K562 (cell line): ENCODE data around the gene FAM184B. TPM values are rescaled to one million over a fixed set of nuclear protein-coding genes. Genes with fewer than 3 reads are reported as not detected.

Experiments used
- ATAC-seq: fragments of 200-7000 bp; cut with Tn5 transposase; 3 replicates; pipeline ENCODE4 v1.9.1; 2020; ENCODE audit warnings: moderate library complexity
- BruUV-seq: library from RNA; stranded (reverse); fragments of 400-500 nt; replicated peaks from 2 replicates; lab custom pipeline; 2021; lab: Mats Ljungman, UMichigan
- CTCF ChIA-PET: fragments of 300-600 bp; formaldehyde crosslinking; extraction: SDS; loops from one replicate; lab custom pipeline; 2021; ENCODE audit warnings: low intra/inter-chr PET ratio; lab: Yijun Ruan, JAX
- POLR2A ChIA-PET: fragments of 300-600, 350-650 bp; sonication (Branson Sonifier 250); formaldehyde crosslinking; extraction: SDS; loops from one replicate; lab custom pipeline; 2021; ENCODE audit warnings: antibody characterized with exemption, inconsistent platforms; lab: Yijun Ruan, JAX
- DNase-seq, 4 experiments: peaks; one replicate each; pipeline versions ENCODE4 v3.0.0 to v3.0.0-alpha.2; 2011 to 2018; ENCODE audit warnings: low spot score in 3 of 4, mixed read lengths in 3 of 4; ENCODE audit errors: extremely low read depth in 1 of 4
- FAIRE-seq: peaks from 2 replicates; lab custom pipeline; 2011; peaks lifted over from hg19 to GRCh38; lab: Jason Lieb, UNC
- H2AFZ ChIP-seq: 2 replicates; pipeline ENCODE4 v1.6.0; 2011; ENCODE audit warnings: low read depth, low read length, control low read depth, inconsistent platforms
- H3K27ac ChIP-seq: fragments of 200-600 bp; 3 replicates; pipeline ENCODE4 v1.8.0; 2011; ENCODE audit warnings: low read depth, mild to moderate bottlenecking, control low read depth, inconsistent platforms, low read length, moderate library complexity, mixed read lengths; ENCODE audit errors: extremely low read depth
- H3K27me3 ChIP-seq, 2 experiments: fragments of 300-600 bp in 1 of 2; 2 replicates in 1 of 2; 3 replicates in 1 of 2; pipeline versions ENCODE4 v1.6.0 to v1.8.0; 2011; ENCODE audit warnings: inconsistent platforms in 2 of 2, low read length in 2 of 2, mild to moderate bottlenecking in 1 of 2, mixed read lengths in 1 of 2, moderate library complexity in 1 of 2; ENCODE audit not compliant: control insufficient read depth in 2 of 2, insufficient read depth in 2 of 2
- H3K36me3 ChIP-seq: fragments of 300-600 bp; 3 replicates; pipeline ENCODE4 v1.8.0; 2011; ENCODE audit warnings: mild to moderate bottlenecking, low read length, inconsistent platforms; ENCODE audit not compliant: control insufficient read depth, insufficient read depth
- H3K4me1 ChIP-seq, 2 experiments: fragments of 200-600 bp in 1 of 2; replicated peaks in 1 of 2; 2 replicates in 1 of 2; 3 replicates in 1 of 2; pipeline versions ENCODE4 v1.5.1 to v1.8.0; 2011; ENCODE audit warnings: inconsistent platforms in 2 of 2, low read length in 2 of 2, mild to moderate bottlenecking in 1 of 2, mixed read lengths in 1 of 2, moderate library complexity in 1 of 2; ENCODE audit not compliant: control insufficient read depth in 2 of 2, insufficient read depth in 2 of 2
- H3K4me2 ChIP-seq: 2 replicates; pipeline ENCODE4 v1.6.1; 2011; ENCODE audit warnings: low read length, control low read depth, inconsistent platforms, mixed read lengths; ENCODE audit not compliant: insufficient read depth
- H3K4me3 ChIP-seq: fragments of 200-600 bp; sonication (generic), shearing (Covaris generic); 2 replicates; pipeline ENCODE4 v1.5.1; 2016; ENCODE audit warnings: control low read depth, inconsistent platforms
- H3K79me2 ChIP-seq: fragments of 200-600 bp; 3 replicates; pipeline ENCODE4 v1.8.0; 2011; ENCODE audit warnings: low read length, inconsistent platforms; ENCODE audit not compliant: control insufficient read depth, insufficient read depth
- H3K9ac ChIP-seq, 2 experiments: 2 replicates each; pipeline versions ENCODE4 v1.6.0 to v1.6.1; 2011; ENCODE audit warnings: low read depth in 2 of 2, low read length in 2 of 2, control low read depth in 1 of 2, inconsistent platforms in 1 of 2, mild to moderate bottlenecking in 1 of 2, mixed read lengths in 1 of 2; ENCODE audit not compliant: insufficient read depth in 1 of 2
- H3K9me1 ChIP-seq: one replicate; pipeline ENCODE4 v1.6.0; 2011; ENCODE audit warnings: inconsistent platforms, mild to moderate bottlenecking, low read length, moderate library complexity; ENCODE audit not compliant: control insufficient read depth, insufficient read depth
- H3K9me3 ChIP-seq: replicated peaks from 2 replicates; pipeline ENCODE4 v1.5.1; 2011; ENCODE audit warnings: low read depth, low read length, inconsistent platforms; ENCODE audit not compliant: control insufficient read depth, insufficient read depth
- H4K20me1 ChIP-seq: replicated peaks from 2 replicates; pipeline ENCODE4 v1.6.1; 2011; ENCODE audit warnings: low read length, inconsistent platforms, mixed read lengths; ENCODE audit not compliant: control insufficient read depth, insufficient read depth
- CHD2 ChIP-seq: IDR thresholded peaks from 2 replicates; pipeline ENCODE4 v1.6.1; 2011; ENCODE audit warnings: low read depth, low read length
- FOXM1 ChIP-seq, 2 experiments: fragments of 450-650 bp in 1 of 2; sonication (generic) in 1 of 2; formaldehyde crosslinking in 1 of 2; IDR thresholded peaks; 2 replicates each; pipeline versions ENCODE4 v1.6.1 to v1.9.0; 2017 to 2022; ENCODE audit warnings: low read depth in 2 of 2, mild to moderate bottlenecking in 2 of 2, missing genetic modification reagents in 1 of 2, moderate library complexity in 1 of 2
- JUNB ChIP-seq: fragments of 450-650 bp; formaldehyde crosslinking; conservative IDR thresholded peaks from 2 replicates; pipeline ENCODE4 v1.4.0; 2020; ENCODE audit warnings: mild to moderate bottlenecking
- KAT7 ChIP-seq: sonication (generic); formaldehyde crosslinking; IDR thresholded peaks from 2 replicates; pipeline ENCODE4 v1.8.0; 2022; ENCODE audit warnings: missing genetic modification reagents, mild to moderate bottlenecking, borderline replicate concordance
- MBD1 ChIP-seq: fragments of 250-450 bp; sonication (Bioruptor Pico); IDR thresholded peaks from 2 replicates; pipeline ENCODE4 v1.8.0; 2022; ENCODE audit warnings: inconsistent platforms
- WGBS: fragments of 100-300 bp; shearing (Covaris generic); methylation state at CpG from one replicate; pipeline ENCODE4 v1.1.6; 2016; ENCODE audit warnings: low coverage, mixed read lengths; ENCODE audit not compliant: insufficient coverage; ENCODE audit errors: missing lambda C conversion rate; 5-methylcytosine and 5-hydroxymethylcytosine counted together
- in situ Hi-C: fragments of 300-500 bp; cut with MboI; formaldehyde crosslinking; loops from 4 replicates; pipeline ENCODE4 v1.15.0; 2018; ENCODE audit warnings: inconsistent platforms, mixed read lengths
- intact Hi-C: fragments of 100-400 bp; cut with micrococcal nuclease; formaldehyde crosslinking; loops from 2 replicates; pipeline ENCODE4 v1.14.2; 2022
- polyA plus RNA-seq, 8 experiments: library from polyadenylated mRNA; depleted of rRNA in 4 of 8; stranded (reverse) in 5 of 8; unstranded in 3 of 8; fragments of >200 nt; fragmentation: Nextera tagmentation in 2 of 8; fragmentation: Illumina TruSeq in 1 of 8; extraction: Ambion mirVana in 2 of 8; extraction: Trizol in 1 of 8; gene quantifications; 2 replicates each; pipeline versions ENCODE4 v1.2.1 to v1.2.3, GENCODE V29; 2011 to 2014; ENCODE audit warnings: inconsistent platforms in 1 of 8, missing spikeins in 1 of 8
- total RNA-seq, 7 experiments: library from RNA; depleted of rRNA in 6 of 7; stranded (reverse); fragments of >200 nt in 6 of 7; fragmentation: Illumina TruSeq in 2 of 7; extraction: Trizol in 2 of 7; gene quantifications; 2 replicates each; pipeline versions ENCODE4 v1.2.1 to v1.2.3, GENCODE V29; 2011 to 2021; ENCODE audit warnings: low replicate concordance in 1 of 7
- TF ChIP-seq, protein P1 (sequence below), 3 experiments: IDR thresholded peaks in 2 of 3; conservative IDR thresholded peaks in 1 of 3; 2 replicates each; pipeline ENCODE4 v1.5.1; 2011 to 2012; ENCODE audit warnings: low read length in 3 of 3, mild to moderate bottlenecking in 3 of 3, control low read depth in 2 of 3, improper control_type of control experiment in 1 of 3, inconsistent platforms in 1 of 3, low read depth in 1 of 3, mixed read lengths in 1 of 3, moderate library complexity in 1 of 3; ENCODE audit not compliant: insufficient read depth in 2 of 3
- TF ChIP-seq, protein P2 (sequence below): sonication (generic); formaldehyde crosslinking; IDR thresholded peaks from 2 replicates; pipeline ENCODE4 v1.8.0; 2023; ENCODE audit warnings: mild to moderate bottlenecking, missing genetic modification reagents
- TF ChIP-seq, protein P3 (sequence below), 2 experiments: fragments of 150-350 bp in 1 of 2; IDR thresholded peaks; 2 replicates each; pipeline ENCODE4 v1.6.1; 2012 to 2016; ENCODE audit warnings: low read depth in 2 of 2, low read length in 2 of 2, mild to moderate bottlenecking in 1 of 2, moderate library complexity in 1 of 2

Gene FAM184B
- total and polyA plus RNA-seq, 9 of the 15 experiments (the other 6 are each of a cell fraction or from before 2014, with no cell fraction given), result not detected

DNA sequence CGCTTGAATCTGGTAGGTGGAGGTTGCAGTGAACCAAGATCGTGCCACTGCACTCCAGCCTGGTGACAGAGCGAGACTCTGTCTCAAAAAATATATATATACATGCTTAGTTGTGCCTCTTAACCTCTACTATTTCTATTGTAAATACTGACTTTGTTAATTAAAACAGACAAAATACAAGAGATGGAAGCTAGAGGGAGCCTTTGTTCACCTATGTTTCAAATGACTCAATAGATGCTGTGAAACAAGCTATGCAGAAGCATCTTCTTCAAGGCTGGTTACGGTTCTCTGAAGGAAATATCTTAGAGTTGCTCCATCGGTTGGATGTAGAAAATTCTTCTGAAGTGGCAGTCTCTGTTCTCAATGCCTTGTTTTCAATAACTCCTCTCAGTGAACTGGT lies 35.6 kb upstream of the FAM184B start (continued):
- TF ChIP-seq, protein P1, sequence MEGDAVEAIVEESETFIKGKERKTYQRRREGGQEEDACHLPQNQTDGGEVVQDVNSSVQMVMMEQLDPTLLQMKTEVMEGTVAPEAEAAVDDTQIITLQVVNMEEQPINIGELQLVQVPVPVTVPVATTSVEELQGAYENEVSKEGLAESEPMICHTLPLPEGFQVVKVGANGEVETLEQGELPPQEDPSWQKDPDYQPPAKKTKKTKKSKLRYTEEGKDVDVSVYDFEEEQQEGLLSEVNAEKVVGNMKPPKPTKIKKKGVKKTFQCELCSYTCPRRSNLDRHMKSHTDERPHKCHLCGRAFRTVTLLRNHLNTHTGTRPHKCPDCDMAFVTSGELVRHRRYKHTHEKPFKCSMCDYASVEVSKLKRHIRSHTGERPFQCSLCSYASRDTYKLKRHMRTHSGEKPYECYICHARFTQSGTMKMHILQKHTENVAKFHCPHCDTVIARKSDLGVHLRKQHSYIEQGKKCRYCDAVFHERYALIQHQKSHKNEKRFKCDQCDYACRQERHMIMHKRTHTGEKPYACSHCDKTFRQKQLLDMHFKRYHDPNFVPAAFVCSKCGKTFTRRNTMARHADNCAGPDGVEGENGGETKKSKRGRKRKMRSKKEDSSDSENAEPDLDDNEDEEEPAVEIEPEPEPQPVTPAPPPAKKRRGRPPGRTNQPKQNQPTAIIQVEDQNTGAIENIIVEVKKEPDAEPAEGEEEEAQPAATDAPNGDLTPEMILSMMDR (IDR thresholded peaks at IDR 0.05 in 2 of 3, conservative IDR thresholded peaks at IDR 0.05 in 1 of 3; ENCODE audit: insufficient read depth in 2 of 3, low read depth in 1 of 3, low read length in 3 of 3), result peak; percentile 7 to 48 (median 24); a peak in 2 of 6 replicates

- no peak overlapping the region for H3K4me2 ChIP-seq
- in situ Hi-C loops (no loop called here), intact Hi-C loops (no loop called here)
- no peaks in the 10 kb centered on the region for H4K20me1 ChIP-seq
- POLR2A ChIA-PET, result no interaction called here
- H2AFZ ChIP-seq, result no peak overlapping the region
- CTCF ChIA-PET, result no interaction called here
- no peaks in the 10 kb centered on the region for H3K9me3 ChIP-seq
- H3K79me2 ChIP-seq, result peaks cover 83% of the 10 kb centered on the region
- no peak overlapping the region for H3K4me3 ChIP-seq
- peaks cover 72% of the 10 kb centered on the region for H3K36me3 ChIP-seq
- no peak overlapping the region for H3K27ac ChIP-seq
- FAIRE-seq (no peak), DNase-seq (no peak), ATAC-seq (no peak)
- no peak overlapping the region for H3K9ac ChIP-seq
- H3K27me3 ChIP-seq, result no peaks in the 10 kb centered on the region
- no peaks in the 10 kb centered on the region for H3K9me1 ChIP-seq
- no TSS peak for BruUV-seq
- WGBS, result 97% methylated on average over 12 of the region's 12 CpGs
- H3K4me1 ChIP-seq, result peaks cover 0 to under 1% of the 10 kb centered on the region in 2 experiments; a peak in 2 of 5 replicates
- TF ChIP-seq, protein P1 (IDR thresholded peaks at IDR 0.05 in 2 of 3, conservative IDR thresholded peaks at IDR 0.05 in 1 of 3; ENCODE audit: insufficient read depth in 2 of 3, low read depth in 1 of 3, low read length in 3 of 3), result no peak
- TF ChIP-seq FOXM1 (IDR thresholded peaks at IDR 0.05; ENCODE audit: low read depth) (no peak), FOXM1 (CRISPR knock-in tag; IDR thresholded peaks at IDR 0.05; ENCODE audit: low read depth) (no peak), CHD2 (no peak), KAT7 (no peak), MBD1 (CRISPR knock-in tag) (no peak), JUNB (CRISPR knock-in tag) (no peak)
- TF ChIP-seq, protein P2, sequence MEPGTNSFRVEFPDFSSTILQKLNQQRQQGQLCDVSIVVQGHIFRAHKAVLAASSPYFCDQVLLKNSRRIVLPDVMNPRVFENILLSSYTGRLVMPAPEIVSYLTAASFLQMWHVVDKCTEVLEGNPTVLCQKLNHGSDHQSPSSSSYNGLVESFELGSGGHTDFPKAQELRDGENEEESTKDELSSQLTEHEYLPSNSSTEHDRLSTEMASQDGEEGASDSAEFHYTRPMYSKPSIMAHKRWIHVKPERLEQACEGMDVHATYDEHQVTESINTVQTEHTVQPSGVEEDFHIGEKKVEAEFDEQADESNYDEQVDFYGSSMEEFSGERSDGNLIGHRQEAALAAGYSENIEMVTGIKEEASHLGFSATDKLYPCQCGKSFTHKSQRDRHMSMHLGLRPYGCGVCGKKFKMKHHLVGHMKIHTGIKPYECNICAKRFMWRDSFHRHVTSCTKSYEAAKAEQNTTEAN (CRISPR knock-in tag), result no peak
- TF ChIP-seq, protein P3, sequence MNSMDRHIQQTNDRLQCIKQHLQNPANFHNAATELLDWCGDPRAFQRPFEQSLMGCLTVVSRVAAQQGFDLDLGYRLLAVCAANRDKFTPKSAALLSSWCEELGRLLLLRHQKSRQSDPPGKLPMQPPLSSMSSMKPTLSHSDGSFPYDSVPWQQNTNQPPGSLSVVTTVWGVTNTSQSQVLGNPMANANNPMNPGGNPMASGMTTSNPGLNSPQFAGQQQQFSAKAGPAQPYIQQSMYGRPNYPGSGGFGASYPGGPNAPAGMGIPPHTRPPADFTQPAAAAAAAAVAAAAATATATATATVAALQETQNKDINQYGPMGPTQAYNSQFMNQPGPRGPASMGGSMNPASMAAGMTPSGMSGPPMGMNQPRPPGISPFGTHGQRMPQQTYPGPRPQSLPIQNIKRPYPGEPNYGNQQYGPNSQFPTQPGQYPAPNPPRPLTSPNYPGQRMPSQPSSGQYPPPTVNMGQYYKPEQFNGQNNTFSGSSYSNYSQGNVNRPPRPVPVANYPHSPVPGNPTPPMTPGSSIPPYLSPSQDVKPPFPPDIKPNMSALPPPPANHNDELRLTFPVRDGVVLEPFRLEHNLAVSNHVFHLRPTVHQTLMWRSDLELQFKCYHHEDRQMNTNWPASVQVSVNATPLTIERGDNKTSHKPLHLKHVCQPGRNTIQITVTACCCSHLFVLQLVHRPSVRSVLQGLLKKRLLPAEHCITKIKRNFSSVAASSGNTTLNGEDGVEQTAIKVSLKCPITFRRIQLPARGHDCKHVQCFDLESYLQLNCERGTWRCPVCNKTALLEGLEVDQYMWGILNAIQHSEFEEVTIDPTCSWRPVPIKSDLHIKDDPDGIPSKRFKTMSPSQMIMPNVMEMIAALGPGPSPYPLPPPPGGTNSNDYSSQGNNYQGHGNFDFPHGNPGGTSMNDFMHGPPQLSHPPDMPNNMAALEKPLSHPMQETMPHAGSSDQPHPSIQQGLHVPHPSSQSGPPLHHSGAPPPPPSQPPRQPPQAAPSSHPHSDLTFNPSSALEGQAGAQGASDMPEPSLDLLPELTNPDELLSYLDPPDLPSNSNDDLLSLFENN (IDR thresholded peaks at IDR 0.05; ENCODE audit: low read depth in 2 of 2, low read length in 2 of 2), result no peak
Measured at GRCh38 chr4:17816142-17816541, 34.7 kb upstream of the FAM184B start.
